Loucy (cell line): Measurements from ENCODE around the gene TYRO3.
"Not testable (repeated sequence)": the region's sequence is repeated elsewhere in the genome, so short reads cannot be mapped to it uniquely, and the experiment has no call there.

Experiments
- H2AFZ ChIP-seq: fragments of 200-600 bp; sonication (generic); 2 replicates; pipeline ENCODE4 v1.6.0; 2016; ENCODE audit warnings: antibody characterized with exemption, mild to moderate bottlenecking, low read length, moderate library complexity
- H3F3A ChIP-seq: fragments of 200-600 bp; 2 replicates; pipeline ENCODE4 v1.6.0; 2016; ENCODE audit warnings: antibody characterized with exemption, low read depth, mild to moderate bottlenecking
- H3K27me3 ChIP-seq: fragments of 200-600 bp; sonication (generic); 2 replicates; pipeline ENCODE4 v1.6.1; 2014; ENCODE audit warnings: low read length, mild to moderate bottlenecking; ENCODE audit not compliant: insufficient read depth, poor library complexity, severe bottlenecking
- H3K36me3 ChIP-seq: fragments of 200-600 bp; sonication (generic); 2 replicates; pipeline ENCODE4 v1.6.1; 2016; ENCODE audit warnings: low read length; ENCODE audit not compliant: insufficient read depth
- H3K4me1 ChIP-seq: fragments of 200-600 bp; sonication (generic); 2 replicates; pipeline ENCODE4 v1.5.1; 2014; ENCODE audit warnings: low read length, mild to moderate bottlenecking; ENCODE audit not compliant: insufficient read depth, poor library complexity, severe bottlenecking
- H3K4me2 ChIP-seq: fragments of 200-600 bp; sonication (generic); 2 replicates; pipeline ENCODE4 v1.6.0; 2014; ENCODE audit warnings: antibody characterized with exemption, low read length, low read depth, mild to moderate bottlenecking; ENCODE audit not compliant: poor library complexity, severe bottlenecking
- H3K4me3 ChIP-seq: fragments of 200-600 bp; sonication (generic); 2 replicates; pipeline ENCODE4 v1.5.1; 2014; ENCODE audit warnings: low read length, mild to moderate bottlenecking, mixed read lengths; ENCODE audit not compliant: poor library complexity, severe bottlenecking
- H3K79me2 ChIP-seq: fragments of 200-600 bp; sonication (generic); 2 replicates; pipeline ENCODE4 v1.6.1; 2014; ENCODE audit warnings: low read length; ENCODE audit not compliant: insufficient read depth
- H3K9ac ChIP-seq: fragments of 200-600 bp; sonication (generic); 2 replicates; pipeline ENCODE4 v1.6.0; 2014; ENCODE audit warnings: mild to moderate bottlenecking, low read depth, low read length, moderate library complexity; ENCODE audit not compliant: poor library complexity, severe bottlenecking
- H3K9me2 ChIP-seq: fragments of 200-600 bp; sonication (generic); replicated peaks from 2 replicates; pipeline ENCODE4 v1.6.1; 2016; ENCODE audit warnings: low read depth, low read length, mixed read lengths
- H3K9me3 ChIP-seq: fragments of 200-600 bp; sonication (generic); 2 replicates; pipeline ENCODE4 v1.6.1; 2014; ENCODE audit warnings: mild to moderate bottlenecking, antibody characterized with exemption, low read length, low read depth; ENCODE audit not compliant: insufficient read depth
- H4K20me1 ChIP-seq: fragments of 200-600 bp; sonication (generic); 2 replicates; pipeline ENCODE4 v1.6.0; 2014; ENCODE audit warnings: antibody characterized with exemption, low read length, mild to moderate bottlenecking; ENCODE audit not compliant: insufficient read depth, poor library complexity, severe bottlenecking
- EZH2phosphoT487 ChIP-seq: fragments of 200-600 bp; IDR thresholded peaks from 2 replicates; pipeline ENCODE4 v1.6.1; 2018; ENCODE audit warnings: antibody characterized with exemption, mild to moderate bottlenecking, moderate library complexity, borderline replicate concordance
- TF ChIP-seq, protein P1 (sequence below): fragments of 200-600 bp; sonication (generic); conservative IDR thresholded peaks from 2 replicates; pipeline ENCODE4 v1.5.1; 2014; ENCODE audit warnings: mild to moderate bottlenecking, antibody characterized with exemption, low read length

Gene TYRO3

DNA sequence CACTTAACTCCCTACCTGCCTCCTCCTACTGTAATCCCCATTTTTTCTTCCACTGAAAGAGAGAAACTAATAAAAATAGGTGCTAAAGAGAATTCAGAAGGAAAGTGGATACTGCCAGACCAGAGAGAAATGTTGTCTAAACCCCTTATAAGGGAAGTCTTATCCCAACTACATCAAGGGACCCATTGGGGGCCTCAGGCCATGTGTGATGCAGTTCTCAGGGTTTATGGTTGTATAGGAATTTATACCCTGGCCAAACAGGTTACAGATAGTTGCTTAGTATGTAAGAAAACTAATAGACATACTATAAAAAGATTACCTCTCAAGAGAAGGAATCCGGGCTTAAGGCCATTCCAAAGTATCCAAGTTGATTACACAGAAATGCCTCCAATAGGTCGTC, 30.6 kb downstream of the TYRO3 start:
- not testable (repeated sequence) for H3K4me2 ChIP-seq, H3K4me3 ChIP-seq, H3F3A ChIP-seq, H3K79me2 ChIP-seq, H3K9me2 ChIP-seq, H3K4me1 ChIP-seq, H3K9me3 ChIP-seq, H3K9ac ChIP-seq, H3K27me3 ChIP-seq, H2AFZ ChIP-seq, H4K20me1 ChIP-seq, H3K36me3 ChIP-seq

DNA sequence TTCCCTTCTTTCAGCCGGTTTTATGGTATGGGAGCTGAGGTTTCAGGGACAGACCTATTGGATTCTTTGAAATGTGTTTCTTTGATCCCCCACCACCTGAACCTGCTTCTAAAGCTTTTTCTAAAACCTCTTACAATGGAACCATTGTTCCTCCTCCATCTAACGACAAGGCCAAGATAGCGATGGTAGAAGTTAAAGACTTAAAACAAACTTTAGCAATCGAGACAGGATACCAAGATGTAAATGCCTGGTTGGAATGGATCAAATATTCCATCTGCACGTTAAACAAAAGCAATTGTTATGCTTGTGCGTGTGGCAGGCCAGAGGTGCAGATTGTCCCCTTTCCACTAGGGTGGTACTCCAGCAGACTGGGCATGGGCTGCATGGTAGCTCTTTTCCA, 32.2 kb downstream of the TYRO3 start:
- not testable (repeated sequence) for H3K4me3 ChIP-seq, H3K79me2 ChIP-seq, H3K9ac ChIP-seq, H3K27me3 ChIP-seq, H3K4me2 ChIP-seq, H3K4me1 ChIP-seq, H3K36me3 ChIP-seq, H3K9me3 ChIP-seq, H2AFZ ChIP-seq, H4K20me1 ChIP-seq, H3K9me2 ChIP-seq, H3F3A ChIP-seq
- TF ChIP-seq, protein P1, sequence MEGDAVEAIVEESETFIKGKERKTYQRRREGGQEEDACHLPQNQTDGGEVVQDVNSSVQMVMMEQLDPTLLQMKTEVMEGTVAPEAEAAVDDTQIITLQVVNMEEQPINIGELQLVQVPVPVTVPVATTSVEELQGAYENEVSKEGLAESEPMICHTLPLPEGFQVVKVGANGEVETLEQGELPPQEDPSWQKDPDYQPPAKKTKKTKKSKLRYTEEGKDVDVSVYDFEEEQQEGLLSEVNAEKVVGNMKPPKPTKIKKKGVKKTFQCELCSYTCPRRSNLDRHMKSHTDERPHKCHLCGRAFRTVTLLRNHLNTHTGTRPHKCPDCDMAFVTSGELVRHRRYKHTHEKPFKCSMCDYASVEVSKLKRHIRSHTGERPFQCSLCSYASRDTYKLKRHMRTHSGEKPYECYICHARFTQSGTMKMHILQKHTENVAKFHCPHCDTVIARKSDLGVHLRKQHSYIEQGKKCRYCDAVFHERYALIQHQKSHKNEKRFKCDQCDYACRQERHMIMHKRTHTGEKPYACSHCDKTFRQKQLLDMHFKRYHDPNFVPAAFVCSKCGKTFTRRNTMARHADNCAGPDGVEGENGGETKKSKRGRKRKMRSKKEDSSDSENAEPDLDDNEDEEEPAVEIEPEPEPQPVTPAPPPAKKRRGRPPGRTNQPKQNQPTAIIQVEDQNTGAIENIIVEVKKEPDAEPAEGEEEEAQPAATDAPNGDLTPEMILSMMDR, result 0 out of 2 replicates have a peak, but pooled peaks have one; percentile 6

DNA sequence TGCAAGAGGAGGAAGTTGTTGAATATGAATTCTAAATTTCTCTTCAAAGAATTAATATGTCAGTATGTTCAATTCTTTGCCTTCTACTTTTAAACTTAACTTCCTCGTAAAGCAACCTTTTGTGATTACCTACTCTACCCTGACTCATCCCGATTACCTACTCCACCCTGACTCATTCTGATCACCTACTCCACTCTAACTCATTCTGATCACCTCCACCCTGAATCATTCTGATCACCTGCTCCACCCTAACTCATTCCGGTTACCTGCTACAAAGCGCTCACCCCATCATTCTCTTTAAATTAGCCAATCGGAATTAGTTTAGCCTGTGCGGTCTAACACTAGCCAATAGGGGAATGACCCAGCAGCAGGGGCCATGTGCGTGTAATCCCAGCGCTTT, 33.7 kb downstream of the TYRO3 start:
- H3K27me3 ChIP-seq, H3K4me3 ChIP-seq, H3K4me2 ChIP-seq, H3K36me3 ChIP-seq, H3K9me3 ChIP-seq, H4K20me1 ChIP-seq, H3K9ac ChIP-seq, H3F3A ChIP-seq, H2AFZ ChIP-seq, H3K9me2 ChIP-seq, H3K4me1 ChIP-seq, H3K79me2 ChIP-seq: not testable (repeated sequence)

DNA sequence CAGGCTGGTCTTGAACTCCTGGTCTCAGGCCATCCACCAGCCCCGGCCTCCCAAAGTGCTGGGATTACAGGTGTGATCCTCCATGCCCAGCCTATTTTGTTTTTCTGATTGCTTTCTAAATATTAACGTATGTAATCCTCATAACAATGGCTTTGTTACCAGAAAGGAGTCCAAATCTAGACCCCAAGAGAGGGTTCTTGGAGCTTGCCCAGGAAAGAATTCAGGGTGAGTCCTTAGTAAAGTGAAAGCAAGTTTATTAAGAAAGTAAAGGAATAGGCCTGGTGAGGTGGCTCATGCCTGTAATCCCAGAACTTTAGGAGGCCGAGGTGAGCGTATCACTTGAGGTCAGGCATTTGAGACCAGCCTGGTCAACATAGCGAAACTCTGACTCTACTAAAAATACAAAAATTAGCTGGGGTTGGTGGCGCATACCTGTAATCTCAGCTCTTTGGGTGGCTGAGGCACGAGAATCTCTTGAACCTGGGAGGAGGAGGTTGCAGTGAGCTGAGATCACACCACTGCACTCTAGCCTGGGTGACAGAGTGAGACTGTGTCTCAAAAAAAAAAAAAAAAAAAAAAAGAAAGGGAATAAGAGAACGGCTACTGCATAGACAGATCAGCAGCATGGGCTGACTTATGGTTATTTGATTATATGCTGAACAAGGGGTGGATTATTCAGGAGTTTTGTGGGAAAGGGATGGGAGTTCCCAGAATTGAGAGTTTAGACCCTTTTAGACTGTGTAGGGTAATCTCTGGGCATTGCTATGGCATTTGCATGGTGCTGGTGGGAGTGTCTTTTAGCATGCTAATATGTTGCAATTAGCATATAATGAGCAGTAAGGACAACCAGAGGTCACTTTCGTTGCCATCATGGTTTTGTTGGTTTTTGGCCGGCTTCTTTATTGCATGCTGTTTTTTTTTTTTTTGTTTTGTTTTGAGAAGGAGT, 36.1 kb downstream of the TYRO3 start:
- H3K9me2 ChIP-seq, result no peaks in the 10 kb centered on the region
- no peaks in the 10 kb centered on the region for H3K4me1 ChIP-seq
- no peak for TF ChIP-seq EZH2phosphoT487
- TF ChIP-seq, protein P1, result no peak
- H3K36me3 ChIP-seq, result no peaks in the 10 kb centered on the region
- H3K4me3 ChIP-seq, result no peak overlapping the region
- H3K9ac ChIP-seq, result no peak overlapping the region
- no peaks in the 10 kb centered on the region for H4K20me1 ChIP-seq
- H3F3A ChIP-seq, result no peaks in the 10 kb centered on the region
- H3K79me2 ChIP-seq, result no peaks in the 10 kb centered on the region
- H2AFZ ChIP-seq, result no peak overlapping the region
- H3K9me3 ChIP-seq, result no peaks in the 10 kb centered on the region
- no peak overlapping the region for H3K4me2 ChIP-seq
- H3K27me3 ChIP-seq, result no peaks in the 10 kb centered on the region
